K562 (cell line): Measurements from ENCODE around the gene CRTC3. TPM values are rescaled to one million over a fixed set of nuclear protein-coding genes. Genes with fewer than 3 reads are reported as not detected.

Source experiments
- ARID1B ChIP-seq: fragments of 450-650 bp; IDR thresholded peaks from 2 replicates; pipeline ENCODE4 v1.6.1; 2016; ENCODE audit warnings: antibody characterized with exemption, mild to moderate bottlenecking, inconsistent platforms
- ARNT ChIP-seq, 2 experiments: fragments of 450-650 bp; IDR thresholded peaks; 2 replicates each; pipeline ENCODE4 v1.6.1; 2016; ENCODE audit warnings: mild to moderate bottlenecking in 1 of 2
- C11orf30 ChIP-seq: fragments of 450-650 bp; IDR thresholded peaks from 2 replicates; pipeline ENCODE4 v1.6.1; 2016; ENCODE audit warnings: low read depth, mild to moderate bottlenecking
- CBFA2T3 ChIP-seq: fragments of 450-650 bp; IDR thresholded peaks from 2 replicates; pipeline ENCODE4 v1.6.1; 2017
- CXXC5 ChIP-seq: fragments of 250-450 bp; sonication (Bioruptor Pico); IDR thresholded peaks from 2 replicates; pipeline ENCODE4 v1.8.0; 2022; ENCODE audit warnings: inconsistent platforms, mild to moderate bottlenecking, moderate library complexity
- DNMT1 ChIP-seq: fragments of 450-650 bp; IDR thresholded peaks from 2 replicates; pipeline ENCODE4 v1.6.1; 2016; ENCODE audit warnings: antibody characterized with exemption, mild to moderate bottlenecking
- FOXK1 ChIP-seq: sonication (generic); formaldehyde crosslinking; IDR thresholded peaks from 2 replicates; pipeline ENCODE4 v1.8.0; 2022; ENCODE audit warnings: missing genetic modification reagents, mild to moderate bottlenecking, borderline replicate concordance
- NFE2 ChIP-seq: IDR thresholded peaks from 2 replicates; pipeline ENCODE4 v1.6.1; 2014; ENCODE audit warnings: antibody characterized with exemption, low read depth
- SMAD3 ChIP-seq: fragments of 450-650 bp; formaldehyde crosslinking; conservative IDR thresholded peaks from 2 replicates; pipeline ENCODE4 v1.4.0; 2020; ENCODE audit warnings: mild to moderate bottlenecking
- TARDBP ChIP-seq: fragments of 450-650 bp; IDR thresholded peaks from 2 replicates; pipeline ENCODE4 v1.6.1; 2016
- TEAD1 ChIP-seq, 2 experiments: fragments of 450-650 bp in 1 of 2; sonication (generic) in 1 of 2; formaldehyde crosslinking; IDR thresholded peaks; 2 replicates each; pipeline versions ENCODE4 v1.4.0 to v1.8.0; 2020 to 2022; ENCODE audit warnings: mild to moderate bottlenecking in 2 of 2, missing genetic modification reagents in 1 of 2
- YY1 ChIP-seq, 3 experiments: IDR thresholded peaks; 2 replicates each; pipeline ENCODE4 v1.6.1; 2011; ENCODE audit warnings: low read length in 2 of 3, mild to moderate bottlenecking in 2 of 3, moderate library complexity in 2 of 3, borderline replicate concordance in 1 of 3, control low read depth in 1 of 3, low read depth in 1 of 3; ENCODE audit not compliant: insufficient read depth in 3 of 3, insufficient replicate concordance in 2 of 3, control insufficient read depth in 1 of 3, insufficient read length in 1 of 3; ENCODE audit errors: extremely low read depth in 1 of 3
- ZBTB1 ChIP-seq: sonication (generic); formaldehyde crosslinking; IDR thresholded peaks from 2 replicates; pipeline ENCODE4 v1.8.1; 2023; ENCODE audit warnings: missing genetic modification reagents, low read depth, mild to moderate bottlenecking, borderline replicate concordance
- ZKSCAN1 ChIP-seq: fragments of 150-350 bp; IDR thresholded peaks from 2 replicates; pipeline ENCODE4 v1.6.1; 2016; ENCODE audit warnings: low read depth, low read length
- ZNF232 ChIP-seq: sonication (generic); formaldehyde crosslinking; IDR thresholded peaks from 2 replicates; pipeline ENCODE4 v1.8.0; 2022; ENCODE audit warnings: mild to moderate bottlenecking, missing genetic modification reagents
- ZNF274 ChIP-seq: IDR thresholded peaks from 2 replicates; pipeline ENCODE4 v1.6.1; 2011; ENCODE audit warnings: low read depth, mild to moderate bottlenecking, low read length, moderate library complexity, borderline replicate concordance
- ZNF589 ChIP-seq: fragments of 200-800 bp; sonication (Bioruptor generic); IDR thresholded peaks from 2 replicates; pipeline ENCODE4 v1.6.1; 2016; ENCODE audit warnings: low read depth, missing genetic modification characterization, missing compliant biosample characterization
- polyA plus RNA-seq, 8 experiments: library from polyadenylated mRNA; depleted of rRNA in 4 of 8; stranded (reverse) in 5 of 8; unstranded in 3 of 8; fragments of >200 nt; fragmentation: Nextera tagmentation in 2 of 8; fragmentation: Illumina TruSeq in 1 of 8; extraction: Ambion mirVana in 2 of 8; extraction: Trizol in 1 of 8; gene quantifications; 2 replicates each; pipeline versions ENCODE4 v1.2.1 to v1.2.3, GENCODE V29; 2011 to 2014; ENCODE audit warnings: inconsistent platforms in 1 of 8, missing spikeins in 1 of 8
- total RNA-seq, 7 experiments: library from RNA; depleted of rRNA in 6 of 7; stranded (reverse); fragments of >200 nt in 6 of 7; fragmentation: Illumina TruSeq in 2 of 7; extraction: Trizol in 2 of 7; gene quantifications; 2 replicates each; pipeline versions ENCODE4 v1.2.1 to v1.2.3, GENCODE V29; 2011 to 2021; ENCODE audit warnings: low replicate concordance in 1 of 7
- TF ChIP-seq, protein P1 (sequence below): sonication (generic); formaldehyde crosslinking; IDR thresholded peaks from 2 replicates; pipeline ENCODE4 v1.8.1; 2023; ENCODE audit warnings: mild to moderate bottlenecking, missing genetic modification reagents, moderate library complexity
- TF ChIP-seq, protein P2 (sequence below), 2 experiments: IDR thresholded peaks; 2 replicates each; pipeline ENCODE4 v1.6.1; 2011; ENCODE audit warnings: borderline replicate concordance in 1 of 2, control low read depth in 1 of 2, low read depth in 1 of 2, low read length in 1 of 2, mild to moderate bottlenecking in 1 of 2, mixed read lengths in 1 of 2, moderate library complexity in 1 of 2; ENCODE audit not compliant: insufficient read depth in 1 of 2, insufficient read length in 1 of 2, poor library complexity in 1 of 2, severe bottlenecking in 1 of 2; ENCODE audit errors: extremely low read depth in 1 of 2
- TF ChIP-seq, protein P3 (sequence below): fragments of 250-450 bp; sonication (Bioruptor Pico); IDR thresholded peaks from 2 replicates; pipeline ENCODE4 v1.5.0; 2021
- TF ChIP-seq, protein P4 (sequence below): fragments of 450-650 bp; formaldehyde crosslinking; IDR thresholded peaks from 2 replicates; pipeline ENCODE4 v1.4.0; 2020; ENCODE audit warnings: mild to moderate bottlenecking, moderate library complexity
- TF ChIP-seq, protein P5 (sequence below): fragments of 450-650 bp; IDR thresholded peaks from 2 replicates; pipeline ENCODE4 v1.6.1; 2016

Gene CRTC3
- total and polyA plus RNA-seq, 9 of the 15 experiments (the other 6 are each of a cell fraction or from before 2014, with no cell fraction given), result 1.2 to 19.0 (median 11.6) TPM

DNA sequence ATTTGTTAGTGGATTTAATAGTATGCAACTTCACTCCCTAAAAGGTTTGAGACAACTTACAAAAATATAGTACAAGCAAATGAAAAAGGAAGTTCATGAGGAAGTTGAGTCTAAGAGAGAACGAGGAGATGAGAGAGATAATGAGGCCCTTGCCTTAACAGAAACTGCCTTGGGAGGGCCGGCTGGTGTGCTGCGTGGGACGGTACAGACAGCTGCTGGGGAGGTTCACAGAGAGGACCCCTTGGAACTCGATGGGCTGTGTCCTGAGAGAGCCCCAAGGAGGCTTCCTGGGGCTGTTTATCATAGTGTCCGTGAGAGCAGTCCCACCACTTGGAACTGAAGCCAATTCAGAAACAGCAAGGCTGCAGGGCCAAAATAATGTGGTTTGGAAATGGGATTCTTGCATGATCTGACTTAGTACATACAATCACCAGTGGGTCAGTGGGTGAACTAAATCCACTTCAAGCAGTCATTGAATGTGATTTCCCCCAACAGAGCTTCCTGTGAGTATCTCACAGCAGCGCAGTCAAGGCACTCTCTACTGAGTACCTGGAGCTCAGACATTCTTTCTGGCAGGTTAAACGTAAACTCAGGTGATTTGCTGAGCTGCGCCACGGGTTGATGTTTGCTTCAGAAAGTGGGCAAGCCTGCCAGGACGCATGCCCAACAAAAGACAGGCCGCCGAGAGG, 90.8 kb downstream of the CRTC3 start (continued):
- TF ChIP-seq CBFA2T3 (peak; percentile 59), ARID1B (peak; percentile 68), FOXK1 (no peak), ZBTB1 (CRISPR knock-in tag) (no peak), DNMT1 (no peak), TARDBP (peak; percentile 26; the same call in 1 of the 2 replicates), SMAD3 (CRISPR knock-in tag) (no peak), NFE2 (no peak), ZKSCAN1 (no peak), C11orf30 (no peak), CXXC5 (peak; percentile 36; the same call in 1 of the 2 replicates), TEAD1 (CRISPR knock-in tag; IDR thresholded peaks at IDR 0.05) (no peak), ZNF589 (0 out of 2 replicates have a peak, but pooled peaks have one; percentile 40), ZNF274 (no peak), YY1 (IDR thresholded peaks at IDR 0.05; ENCODE audit: borderline replicate concordance in 1 of 3, control insufficient read depth in 1 of 3, extremely low read depth in 1 of 3, insufficient read depth in 3 of 3, insufficient read length in 1 of 3, insufficient replicate concordance in 2 of 3, low read depth in 1 of 3, low read length in 2 of 3) (no peak), ARNT (IDR thresholded peaks at IDR 0.05) (0 out of 4 replicates have a peak, but pooled peaks of 1 of the 2 experiments have one; percentile 22), ZNF232 (CRISPR knock-in tag) (no peak)
- TF ChIP-seq, protein P1, sequence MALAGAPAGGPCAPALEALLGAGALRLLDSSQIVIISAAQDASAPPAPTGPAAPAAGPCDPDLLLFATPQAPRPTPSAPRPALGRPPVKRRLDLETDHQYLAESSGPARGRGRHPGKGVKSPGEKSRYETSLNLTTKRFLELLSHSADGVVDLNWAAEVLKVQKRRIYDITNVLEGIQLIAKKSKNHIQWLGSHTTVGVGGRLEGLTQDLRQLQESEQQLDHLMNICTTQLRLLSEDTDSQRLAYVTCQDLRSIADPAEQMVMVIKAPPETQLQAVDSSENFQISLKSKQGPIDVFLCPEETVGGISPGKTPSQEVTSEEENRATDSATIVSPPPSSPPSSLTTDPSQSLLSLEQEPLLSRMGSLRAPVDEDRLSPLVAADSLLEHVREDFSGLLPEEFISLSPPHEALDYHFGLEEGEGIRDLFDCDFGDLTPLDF (CRISPR knock-in tag), result no peak
- TF ChIP-seq, protein P2, sequence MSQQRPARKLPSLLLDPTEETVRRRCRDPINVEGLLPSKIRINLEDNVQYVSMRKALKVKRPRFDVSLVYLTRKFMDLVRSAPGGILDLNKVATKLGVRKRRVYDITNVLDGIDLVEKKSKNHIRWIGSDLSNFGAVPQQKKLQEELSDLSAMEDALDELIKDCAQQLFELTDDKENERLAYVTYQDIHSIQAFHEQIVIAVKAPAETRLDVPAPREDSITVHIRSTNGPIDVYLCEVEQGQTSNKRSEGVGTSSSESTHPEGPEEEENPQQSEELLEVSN (IDR thresholded peaks at IDR 0.05; ENCODE audit: borderline replicate concordance in 1 of 2, extremely low read depth in 1 of 2, insufficient read depth in 1 of 2, insufficient read length in 1 of 2, low read depth in 1 of 2, low read length in 1 of 2, poor library complexity in 1 of 2, severe bottlenecking in 1 of 2), result no peak
- TF ChIP-seq, protein P3, sequence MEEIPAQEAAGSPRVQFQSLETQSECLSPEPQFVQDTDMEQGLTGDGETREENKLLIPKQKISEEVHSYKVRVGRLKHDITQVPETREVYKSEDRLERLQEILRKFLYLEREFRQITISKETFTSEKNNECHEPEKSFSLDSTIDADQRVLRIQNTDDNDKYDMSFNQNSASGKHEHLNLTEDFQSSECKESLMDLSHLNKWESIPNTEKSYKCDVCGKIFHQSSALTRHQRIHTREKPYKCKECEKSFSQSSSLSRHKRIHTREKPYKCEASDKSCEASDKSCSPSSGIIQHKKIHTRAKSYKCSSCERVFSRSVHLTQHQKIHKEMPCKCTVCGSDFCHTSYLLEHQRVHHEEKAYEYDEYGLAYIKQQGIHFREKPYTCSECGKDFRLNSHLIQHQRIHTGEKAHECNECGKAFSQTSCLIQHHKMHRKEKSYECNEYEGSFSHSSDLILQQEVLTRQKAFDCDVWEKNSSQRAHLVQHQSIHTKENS (CRISPR knock-in tag), result no peak
- TF ChIP-seq, protein P4, sequence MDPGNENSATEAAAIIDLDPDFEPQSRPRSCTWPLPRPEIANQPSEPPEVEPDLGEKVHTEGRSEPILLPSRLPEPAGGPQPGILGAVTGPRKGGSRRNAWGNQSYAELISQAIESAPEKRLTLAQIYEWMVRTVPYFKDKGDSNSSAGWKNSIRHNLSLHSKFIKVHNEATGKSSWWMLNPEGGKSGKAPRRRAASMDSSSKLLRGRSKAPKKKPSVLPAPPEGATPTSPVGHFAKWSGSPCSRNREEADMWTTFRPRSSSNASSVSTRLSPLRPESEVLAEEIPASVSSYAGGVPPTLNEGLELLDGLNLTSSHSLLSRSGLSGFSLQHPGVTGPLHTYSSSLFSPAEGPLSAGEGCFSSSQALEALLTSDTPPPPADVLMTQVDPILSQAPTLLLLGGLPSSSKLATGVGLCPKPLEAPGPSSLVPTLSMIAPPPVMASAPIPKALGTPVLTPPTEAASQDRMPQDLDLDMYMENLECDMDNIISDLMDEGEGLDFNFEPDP (CRISPR knock-in tag), result no peak
- TF ChIP-seq, protein P5, sequence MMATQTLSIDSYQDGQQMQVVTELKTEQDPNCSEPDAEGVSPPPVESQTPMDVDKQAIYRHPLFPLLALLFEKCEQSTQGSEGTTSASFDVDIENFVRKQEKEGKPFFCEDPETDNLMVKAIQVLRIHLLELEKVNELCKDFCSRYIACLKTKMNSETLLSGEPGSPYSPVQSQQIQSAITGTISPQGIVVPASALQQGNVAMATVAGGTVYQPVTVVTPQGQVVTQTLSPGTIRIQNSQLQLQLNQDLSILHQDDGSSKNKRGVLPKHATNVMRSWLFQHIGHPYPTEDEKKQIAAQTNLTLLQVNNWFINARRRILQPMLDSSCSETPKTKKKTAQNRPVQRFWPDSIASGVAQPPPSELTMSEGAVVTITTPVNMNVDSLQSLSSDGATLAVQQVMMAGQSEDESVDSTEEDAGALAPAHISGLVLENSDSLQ, result no peak
